Activated naive CD8-positive, alpha-beta T cell treated with anti-CD3 and anti-CD28 coated beads, Interleukin-2, amount 10 ng/mL, durations not matched to agents 7 days and 5 days (primary cell): ENCODE data around the gene PLCH2. TPM values are rescaled to one million over a fixed set of nuclear protein-coding genes. Genes with fewer than 3 reads are reported as not detected.
"Not testable (repeated sequence)": the region's sequence is repeated elsewhere in the genome, so short reads cannot be mapped to it uniquely, and the experiment has no call there.

Experiments
- ATAC-seq: fragments of 150-1000 bp; cut with Tn5 transposase; one replicate; pipeline ENCODE4 v1.10.0; 2021; ENCODE audit warnings: low read depth, moderate library complexity
- POLR2A ChIA-PET: fragments of 350-600 bp; sonication (Branson Sonifier 250); formaldehyde crosslinking; loops from one replicate; lab custom pipeline; 2021; ENCODE audit warnings: antibody characterized with exemption; lab: Charles Lee
- DNase-seq: peaks from one replicate; pipeline ENCODE4 v3.0.0; 2021
- H3K27ac Mint-ChIP-seq: one replicate; pipeline ENCODE4 v1.8.0; 2022; ENCODE audit warnings: mild to moderate bottlenecking, mixed read lengths
- H3K27me3 Mint-ChIP-seq: one replicate; pipeline ENCODE4 v1.8.0; 2022; ENCODE audit warnings: mild to moderate bottlenecking, moderate library complexity, mixed read lengths
- H3K36me3 Mint-ChIP-seq: one replicate; pipeline ENCODE4 v1.8.0; 2021; ENCODE audit warnings: mild to moderate bottlenecking, mixed read lengths
- H3K4me1 Mint-ChIP-seq: one replicate; pipeline ENCODE4 v1.8.0; 2021; ENCODE audit warnings: mixed read lengths
- H3K4me3 Mint-ChIP-seq: one replicate; pipeline ENCODE4 v1.8.0; 2022; ENCODE audit warnings: mild to moderate bottlenecking, moderate library complexity, mixed read lengths
- H3K9me3 Mint-ChIP-seq: one replicate; pipeline ENCODE4 v1.8.0; 2021; ENCODE audit warnings: mixed read lengths
- total RNA-seq, 2 experiments: library from RNA; stranded (reverse); gene quantifications; one replicate each; pipeline ENCODE4 v1.2.3, GENCODE V29; 2021

PLCH2 gene
- total RNA-seq, 2 experiments from 2014 or later: 28.2 to 30.3 TPM

- peaks cover 2% of the 10 kb centered on the region for H3K9me3 Mint-ChIP-seq
- DNase-seq: no peak
- no peaks in the 10 kb centered on the region for H3K4me1 Mint-ChIP-seq
- H3K36me3 Mint-ChIP-seq: peaks cover 2% of the 10 kb centered on the region
- H3K27me3 Mint-ChIP-seq: no peaks in the 10 kb centered on the region
- no peak overlapping the region for H3K27ac Mint-ChIP-seq
- POLR2A ChIA-PET: no interaction called here
- no peak for ATAC-seq
- H3K4me3 Mint-ChIP-seq: no peak overlapping the region
These were observed 42.0 kb upstream of the PLCH2 start for GRCh38 chr1:2433936-2434655.

GRCh38 chr1:2435091-2435490 lies 41.0 kb upstream of the PLCH2 start:
- H3K27me3 Mint-ChIP-seq: no peaks in the 10 kb centered on the region
- DNase-seq (no peak), ATAC-seq (no peak)
- no peak overlapping the region for H3K4me3 Mint-ChIP-seq
- no peak overlapping the region for H3K27ac Mint-ChIP-seq
- H3K9me3 Mint-ChIP-seq: no peaks in the 10 kb centered on the region
- peaks cover 1% of the 10 kb centered on the region for H3K36me3 Mint-ChIP-seq
- POLR2A ChIA-PET: no interaction called here
- no peaks in the 10 kb centered on the region for H3K4me1 Mint-ChIP-seq

- DNase-seq: no peak
- no peak overlapping the region for H3K4me3 Mint-ChIP-seq
- H3K9me3 Mint-ChIP-seq: no peaks in the 10 kb centered on the region
- no peak for ATAC-seq
- H3K27me3 Mint-ChIP-seq: no peaks in the 10 kb centered on the region
- no peak overlapping the region for H3K27ac Mint-ChIP-seq
- POLR2A ChIA-PET: no interaction called here
- no peaks in the 10 kb centered on the region for H3K4me1 Mint-ChIP-seq
- H3K36me3 Mint-ChIP-seq: no peaks in the 10 kb centered on the region
These were observed 40.2 kb upstream of the PLCH2 start for GRCh38 chr1:2435746-2436355.

GRCh38 chr1:2436876-2437275 lies 39.2 kb upstream of the PLCH2 start:
- POLR2A ChIA-PET: no interaction called here
- Mint-ChIP-seq H3K27me3 (no peaks in the 10 kb centered on the region), H3K27ac (peak overlapping the region; percentile 21), H3K4me1 (no peaks in the 10 kb centered on the region), H3K36me3 (no peaks in the 10 kb centered on the region), H3K4me3 (no peak overlapping the region), H3K9me3 (no peaks in the 10 kb centered on the region)
- ATAC-seq (no peak), DNase-seq (no peak)

GRCh38 chr1:2437617-2438016 lies 38.5 kb upstream of the PLCH2 start:
- no peak for ATAC-seq
- Mint-ChIP-seq H3K4me1 (no peaks in the 10 kb centered on the region), H3K27ac (no peak overlapping the region), H3K4me3 (no peak overlapping the region), H3K27me3 (peaks cover 3% of the 10 kb centered on the region), H3K36me3 (no peaks in the 10 kb centered on the region), H3K9me3 (no peaks in the 10 kb centered on the region)
- POLR2A ChIA-PET: no interaction called here
- DNase-seq: no peak

- POLR2A ChIA-PET: no interaction called here
- Mint-ChIP-seq H3K4me3 (no peak overlapping the region), H3K4me1 (no peaks in the 10 kb centered on the region), H3K9me3 (no peaks in the 10 kb centered on the region), H3K36me3 (no peaks in the 10 kb centered on the region), H3K27ac (no peak overlapping the region), H3K27me3 (peaks cover 5% of the 10 kb centered on the region)
- no peak for DNase-seq
- no peak for ATAC-seq
These were observed 38.1 kb upstream of the PLCH2 start for GRCh38 chr1:2438038-2438437.

- H3K36me3 Mint-ChIP-seq: no peaks in the 10 kb centered on the region
These were observed 37.4 kb upstream of the PLCH2 start for GRCh38 chr1:2438641-2439040.

GRCh38 chr1:2439369-2439768 lies 36.7 kb upstream of the PLCH2 start:
- Mint-ChIP-seq H3K4me1 (no peaks in the 10 kb centered on the region), H3K36me3 (no peaks in the 10 kb centered on the region), H3K27ac (no peak overlapping the region), H3K27me3 (peaks cover 5% of the 10 kb centered on the region), H3K9me3 (no peaks in the 10 kb centered on the region), H3K4me3 (no peak overlapping the region)
- POLR2A ChIA-PET: no interaction called here
- DNase-seq (no peak), ATAC-seq (no peak)

More at GRCh38 chr1:2438641-2439040, 37.4 kb upstream of the PLCH2 start:
- no peak for ATAC-seq
- POLR2A ChIA-PET: no interaction called here
- Mint-ChIP-seq H3K9me3 (no peaks in the 10 kb centered on the region), H3K4me1 (no peaks in the 10 kb centered on the region), H3K27ac (no peak overlapping the region), H3K27me3 (peaks cover 5% of the 10 kb centered on the region), H3K4me3 (no peak overlapping the region)
- DNase-seq: no peak

GRCh38 chr1:2440346-2440745 lies 35.7 kb upstream of the PLCH2 start:
- ATAC-seq, H3K4me3 Mint-ChIP-seq, H3K36me3 Mint-ChIP-seq, DNase-seq, H3K27ac Mint-ChIP-seq, H3K9me3 Mint-ChIP-seq, H3K4me1 Mint-ChIP-seq: not testable (repeated sequence)
- H3K27me3 Mint-ChIP-seq: peaks cover 11% of the 10 kb centered on the region
- POLR2A ChIA-PET: interaction anchor here (0.6 kb wide), 1 partner anchor 9 kb away, joined by 3 read pairs; no protein-coding TSS in a partner anchor

GRCh38 chr1:2441746-2442145 lies 34.3 kb upstream of the PLCH2 start:
- POLR2A ChIA-PET: no interaction called here
- Mint-ChIP-seq H3K4me1 (no peaks in the 10 kb centered on the region), H3K27me3 (peaks cover 11% of the 10 kb centered on the region), H3K9me3 (no peaks in the 10 kb centered on the region), H3K27ac (no peak overlapping the region), H3K4me3 (no peak overlapping the region), H3K36me3 (no peaks in the 10 kb centered on the region)
- DNase-seq: no peak
- no peak for ATAC-seq

GRCh38 chr1:2442661-2443060 lies 33.4 kb upstream of the PLCH2 start:
- no peak for ATAC-seq
- no peaks in the 10 kb centered on the region for H3K4me1 Mint-ChIP-seq

GRCh38 chr1:2443277-2444137 lies 32.6 kb upstream of the PLCH2 start:
- H3K4me1 Mint-ChIP-seq: no peaks in the 10 kb centered on the region
- ATAC-seq: peak; percentile 24
- H3K36me3 Mint-ChIP-seq: no peaks in the 10 kb centered on the region
- peaks cover 11% of the 10 kb centered on the region for H3K27me3 Mint-ChIP-seq
- DNase-seq: peak; percentile 55
- no peak overlapping the region for H3K27ac Mint-ChIP-seq
- H3K4me3 Mint-ChIP-seq: no peak overlapping the region
- POLR2A ChIA-PET: no interaction called here
- no peaks in the 10 kb centered on the region for H3K9me3 Mint-ChIP-seq

More at GRCh38 chr1:2442661-2443060, 33.4 kb upstream of the PLCH2 start:
- no peak overlapping the region for H3K27ac Mint-ChIP-seq
- no peaks in the 10 kb centered on the region for H3K36me3 Mint-ChIP-seq
- POLR2A ChIA-PET: no interaction called here
- H3K9me3 Mint-ChIP-seq: no peaks in the 10 kb centered on the region
- no peak for DNase-seq
- no peak overlapping the region for H3K4me3 Mint-ChIP-seq
- H3K27me3 Mint-ChIP-seq: peaks cover 11% of the 10 kb centered on the region

GRCh38 chr1:2444138-2444591 lies 31.9 kb upstream of the PLCH2 start:
- Mint-ChIP-seq H3K36me3 (no peaks in the 10 kb centered on the region), H3K27ac (no peak overlapping the region), H3K4me1 (no peaks in the 10 kb centered on the region), H3K9me3 (no peaks in the 10 kb centered on the region), H3K4me3 (no peak overlapping the region), H3K27me3 (peaks cover 11% of the 10 kb centered on the region)
- POLR2A ChIA-PET: no interaction called here
- ATAC-seq (no peak), DNase-seq (no peak)
